Breast epithelium (tissue), 3 donors: Measurements from ENCODE around the gene CTTNBP2.

Experiments used
- POLR2A ChIP-seq: fragments of 450-650 bp; IDR thresholded peaks from one replicate; pipeline ENCODE4 v1.6.1; 2016; ENCODE audit warnings: antibody characterized with exemption, mild to moderate bottlenecking, moderate library complexity
- TF ChIP-seq, protein P1 (sequence below), 3 donors: fragments of 450-650 bp; IDR thresholded peaks; one replicate each; pipeline ENCODE4 v1.5.1; 2016 to 2017; ENCODE audit warnings: antibody characterized with exemption in 3 of 3, mild to moderate bottlenecking in 3 of 3, moderate library complexity in 3 of 3

DNA sequence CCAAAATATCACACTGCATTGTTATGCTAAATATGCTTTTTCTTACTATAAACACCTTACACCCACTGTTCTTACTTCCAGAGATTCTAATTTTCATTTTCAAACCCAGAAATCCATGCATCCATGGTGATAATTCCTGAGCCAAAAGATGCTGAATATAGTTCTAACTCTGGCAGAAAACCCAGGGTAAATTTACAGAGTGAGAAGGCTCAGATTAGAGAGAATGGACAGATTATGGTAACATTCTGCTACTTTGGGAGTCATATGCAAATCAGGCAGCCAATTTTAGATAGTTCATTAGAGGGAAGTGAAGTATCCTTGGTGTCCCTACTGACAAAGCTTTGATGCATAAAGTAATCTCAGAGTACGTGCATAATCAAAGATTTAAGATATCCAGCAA is 15.4 kb upstream of the CTTNBP2 start:
- no peak for TF ChIP-seq POLR2A
- TF ChIP-seq, protein P1, sequence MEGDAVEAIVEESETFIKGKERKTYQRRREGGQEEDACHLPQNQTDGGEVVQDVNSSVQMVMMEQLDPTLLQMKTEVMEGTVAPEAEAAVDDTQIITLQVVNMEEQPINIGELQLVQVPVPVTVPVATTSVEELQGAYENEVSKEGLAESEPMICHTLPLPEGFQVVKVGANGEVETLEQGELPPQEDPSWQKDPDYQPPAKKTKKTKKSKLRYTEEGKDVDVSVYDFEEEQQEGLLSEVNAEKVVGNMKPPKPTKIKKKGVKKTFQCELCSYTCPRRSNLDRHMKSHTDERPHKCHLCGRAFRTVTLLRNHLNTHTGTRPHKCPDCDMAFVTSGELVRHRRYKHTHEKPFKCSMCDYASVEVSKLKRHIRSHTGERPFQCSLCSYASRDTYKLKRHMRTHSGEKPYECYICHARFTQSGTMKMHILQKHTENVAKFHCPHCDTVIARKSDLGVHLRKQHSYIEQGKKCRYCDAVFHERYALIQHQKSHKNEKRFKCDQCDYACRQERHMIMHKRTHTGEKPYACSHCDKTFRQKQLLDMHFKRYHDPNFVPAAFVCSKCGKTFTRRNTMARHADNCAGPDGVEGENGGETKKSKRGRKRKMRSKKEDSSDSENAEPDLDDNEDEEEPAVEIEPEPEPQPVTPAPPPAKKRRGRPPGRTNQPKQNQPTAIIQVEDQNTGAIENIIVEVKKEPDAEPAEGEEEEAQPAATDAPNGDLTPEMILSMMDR (IDR thresholded peaks at IDR 0.05): no peak
